HAP-1 (cell line): ENCODE measurements around the gene PFDN2.
A peak's percentile ranks its signal among the peaks of the same experiment; 100 is the strongest.

Experiments used
- DNase-seq, 2 experiments: peaks; one replicate each; pipeline ENCODE4 v3.0.0-alpha.2; 2016 to 2020; ENCODE audit warnings: low spot score in 2 of 2
- H3K27me3 ChIP-seq: fragments of 250-450 bp; sonication (Bioruptor Pico); 2 replicates; pipeline ENCODE4 v1.5.1; 2020; ENCODE audit warnings: low read depth, mild to moderate bottlenecking, moderate library complexity
- H3K36me3 ChIP-seq: fragments of 250-450 bp; sonication (Bioruptor Pico); replicated peaks from 2 replicates; pipeline ENCODE4 v1.5.1; 2020; ENCODE audit warnings: mild to moderate bottlenecking
- H3K4me1 ChIP-seq: fragments of 250-450 bp; sonication (Bioruptor Pico); 2 replicates; pipeline ENCODE4 v1.5.1; 2020; ENCODE audit warnings: mild to moderate bottlenecking
- H3K4me3 ChIP-seq: fragments of 250-450 bp; sonication (Bioruptor Pico); 2 replicates; pipeline ENCODE4 v1.5.1; 2020; ENCODE audit warnings: mild to moderate bottlenecking, moderate library complexity
- H3K9me3 ChIP-seq: fragments of 250-450 bp; sonication (Bioruptor Pico); 2 replicates; pipeline ENCODE4 v1.5.1; 2020; ENCODE audit warnings: mild to moderate bottlenecking, moderate library complexity
- in situ Hi-C: fragments of 300-500 bp; cut with MboI; formaldehyde crosslinking; loops from 3 replicates; pipeline ENCODE4 v1.14.3; 2020; ENCODE audit warnings: low sequenced_read_pairs, inconsistent platforms, mixed read lengths

Gene PFDN2

DNA sequence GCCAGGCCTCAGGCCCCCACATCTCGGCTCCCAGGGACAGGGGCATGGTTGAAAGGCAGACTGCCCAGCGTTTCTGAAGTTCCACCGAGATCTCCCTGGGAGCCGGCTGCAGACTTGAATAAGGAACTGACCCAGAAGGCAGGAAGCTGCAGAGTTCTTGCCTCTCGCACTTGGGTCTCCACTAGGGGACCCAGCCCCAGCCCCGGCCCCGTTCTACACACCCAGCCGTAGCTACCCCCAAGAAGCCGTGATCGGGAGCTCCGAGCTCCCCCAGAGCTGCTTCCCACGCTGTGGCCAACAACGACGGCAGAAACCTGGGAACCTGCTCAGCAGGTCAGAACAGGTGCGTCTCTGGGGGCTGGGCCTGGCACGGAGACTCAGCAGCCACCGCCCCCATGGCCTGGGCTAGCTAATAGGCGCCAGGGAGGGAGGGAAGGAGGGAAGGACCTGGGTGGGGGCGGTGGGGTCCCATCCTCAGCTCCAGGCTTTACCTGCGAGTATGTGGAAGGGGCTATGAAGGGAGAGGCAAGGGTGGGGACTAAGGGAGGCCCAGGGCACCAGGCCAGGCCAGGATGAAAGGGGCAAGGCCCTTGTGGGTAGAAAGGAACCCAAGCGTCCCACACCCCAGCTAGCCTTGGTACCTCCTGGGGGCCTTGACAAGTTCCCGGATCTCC is 28.4 kb downstream of the PFDN2 start, which contains the start of gene NECTIN4:
Gene NECTIN4 (minus strand): TSS at position 308 of the 674 bp plus-strand sequence. CDS start 262 bp downstream, at position 46.
- Histone ChIP-seq H3K27me3 (no peaks in the 10 kb centered on the region), H3K4me3 (no peak within 1 kb of the TSS), H3K36me3 (no peaks in the 10 kb centered on the region), H3K9me3 (no peaks in the 10 kb centered on the region), H3K4me1 (no peaks in the 10 kb centered on the region)
- in situ Hi-C loops: no loop called here
- no peak for DNase-seq

DNA sequence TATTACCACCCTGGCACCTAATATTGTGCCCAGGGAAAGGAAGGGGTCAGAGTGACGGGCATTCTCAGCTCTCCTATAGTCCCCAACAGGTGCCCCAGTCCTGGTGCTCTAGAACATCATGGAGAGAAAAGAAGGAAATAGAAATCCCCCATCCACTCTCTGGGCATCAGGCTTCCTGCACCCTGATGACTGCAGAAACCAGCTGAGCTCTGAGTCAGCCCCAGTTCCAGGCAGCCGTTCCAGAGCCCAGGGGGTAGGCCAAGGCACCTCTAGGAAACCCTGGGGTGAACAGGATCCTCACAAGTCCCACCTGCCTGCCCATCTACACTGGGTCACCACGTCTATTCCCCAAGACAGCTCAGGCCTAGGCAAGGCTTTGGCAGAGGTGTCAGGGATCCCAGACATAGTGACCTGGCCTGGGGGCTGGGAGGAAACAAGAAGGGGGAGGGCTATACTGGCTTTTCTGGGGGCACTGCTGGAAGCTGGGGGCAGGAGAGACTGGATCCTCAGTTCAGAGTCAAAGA is 29.2 kb downstream of the PFDN2 start:
- Histone ChIP-seq H3K4me3 (no peak overlapping the region), H3K4me1 (no peaks in the 10 kb centered on the region), H3K27me3 (no peaks in the 10 kb centered on the region), H3K36me3 (no peaks in the 10 kb centered on the region), H3K9me3 (no peaks in the 10 kb centered on the region)
- in situ Hi-C loops: no loop called here
- no peak for DNase-seq

DNA sequence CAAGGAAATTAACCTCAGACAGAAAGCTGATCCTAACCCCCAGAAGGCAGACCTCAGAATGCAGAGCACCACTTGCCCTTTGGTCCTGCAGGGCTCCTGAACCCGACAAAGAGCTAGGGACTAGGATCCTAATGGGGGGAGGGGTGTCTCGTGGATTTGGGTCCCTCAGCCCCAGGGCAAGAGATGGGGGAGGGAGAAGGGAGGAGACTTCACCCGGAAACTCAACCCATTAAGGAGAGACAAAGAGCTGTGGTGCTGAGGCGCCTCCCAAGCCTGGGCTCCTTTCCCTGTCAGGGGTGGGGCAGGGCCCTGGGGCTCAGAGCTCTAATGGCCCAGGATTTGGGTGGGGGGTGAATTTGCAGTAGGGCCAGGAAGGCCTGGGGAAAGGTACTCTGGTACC is 31.4 kb downstream of the PFDN2 start:
- no peaks in the 10 kb centered on the region for H3K4me1 ChIP-seq

DNA sequence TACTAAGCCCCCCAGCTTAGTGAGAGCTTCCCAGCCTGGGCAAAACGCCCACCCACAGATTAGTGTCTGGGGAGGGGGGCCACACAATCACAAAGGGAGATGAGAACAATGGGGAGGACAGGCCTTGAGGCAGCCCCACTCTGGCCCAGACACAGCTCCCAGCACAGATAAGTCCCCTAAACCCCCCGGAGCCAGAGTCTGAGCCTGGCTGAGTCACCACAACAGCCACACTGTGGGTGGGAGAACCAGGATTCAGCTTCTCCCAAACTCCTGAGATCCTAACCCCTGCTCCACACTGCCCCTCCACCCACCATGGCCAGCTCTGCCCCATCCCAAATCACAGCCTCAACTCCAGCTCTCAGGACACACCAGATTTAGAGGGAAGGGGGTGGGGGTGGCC is 32.7 kb downstream of the PFDN2 start:
- Histone ChIP-seq H3K4me3 (no peak overlapping the region), H3K27me3 (no peaks in the 10 kb centered on the region), H3K4me1 (peaks cover 6% of the 10 kb centered on the region), H3K9me3 (no peaks in the 10 kb centered on the region), H3K36me3 (no peaks in the 10 kb centered on the region)
- in situ Hi-C loops: no loop called here
- DNase-seq: no peak

More for the DNA sequence above, 31.4 kb downstream of the PFDN2 start:
- Histone ChIP-seq H3K36me3 (no peaks in the 10 kb centered on the region), H3K9me3 (no peaks in the 10 kb centered on the region), H3K27me3 (no peaks in the 10 kb centered on the region), H3K4me3 (no peak overlapping the region)
- DNase-seq: no peak
- in situ Hi-C loops: no loop called here

DNA sequence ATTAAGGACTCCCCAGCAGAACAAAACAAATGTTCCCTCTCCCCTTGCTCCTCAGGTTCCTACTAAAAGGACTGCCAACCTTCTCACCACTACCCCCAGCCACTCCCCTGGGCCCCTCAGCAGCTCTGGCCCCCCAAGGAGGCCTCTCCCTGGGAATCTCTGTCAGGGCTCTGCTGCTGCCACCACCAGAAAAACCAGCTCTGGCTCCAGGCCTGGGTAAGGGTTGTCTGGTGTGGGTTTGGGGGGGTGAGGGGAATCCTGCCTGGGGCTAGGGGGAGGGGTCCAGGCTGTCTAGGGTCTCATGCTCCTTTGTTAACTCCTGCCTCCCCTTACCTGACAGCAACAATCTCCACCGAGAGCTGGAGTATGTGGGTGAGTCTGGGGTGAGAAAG is 33.2 kb downstream of the PFDN2 start:
- no peaks in the 10 kb centered on the region for H3K27me3 ChIP-seq
- in situ Hi-C loops: no loop called here
- no peak for DNase-seq
- no peak overlapping the region for H3K4me3 ChIP-seq
- H3K36me3 ChIP-seq: no peaks in the 10 kb centered on the region
- no peaks in the 10 kb centered on the region for H3K9me3 ChIP-seq
- H3K4me1 ChIP-seq: peaks cover 8% of the 10 kb centered on the region

DNA sequence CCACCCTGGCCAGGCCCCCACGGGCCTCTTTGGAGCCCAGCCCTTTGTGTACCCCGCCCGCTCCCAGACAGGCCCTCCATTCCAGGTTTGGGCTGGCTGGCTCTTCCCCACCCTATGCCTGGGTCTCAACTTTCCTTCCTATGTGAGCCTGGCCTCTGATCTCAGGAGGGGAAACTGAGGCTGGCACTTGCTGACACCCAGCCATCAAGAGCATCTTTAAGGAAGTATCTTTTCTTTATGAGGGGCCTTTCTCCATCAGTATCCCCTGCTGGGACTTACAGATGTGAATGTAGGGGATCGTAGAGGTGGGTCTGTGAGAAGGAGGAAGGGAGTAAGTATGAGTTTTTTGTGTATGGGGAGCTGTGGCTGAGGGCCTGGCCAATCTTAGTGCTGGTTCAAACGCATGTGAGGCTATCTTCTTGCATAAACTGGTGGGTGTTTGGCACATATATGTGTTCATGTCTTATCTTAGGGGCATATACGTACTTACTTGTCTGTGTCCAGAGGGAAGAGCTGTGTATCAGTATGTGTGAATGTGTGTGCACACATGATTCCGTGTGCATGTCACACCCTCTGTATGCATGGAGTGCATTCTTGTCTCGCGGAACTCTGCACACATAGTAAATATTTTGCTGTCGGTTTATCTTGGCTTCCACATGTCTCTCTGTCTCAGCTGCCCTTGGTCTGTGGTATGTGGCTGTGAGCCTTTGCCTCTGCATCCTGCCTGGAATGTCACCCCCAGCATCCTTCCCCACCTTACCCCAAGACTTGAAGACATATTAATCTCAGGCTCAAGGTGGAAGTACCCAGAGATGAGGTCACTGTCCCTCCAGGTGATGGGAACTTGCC is 33.9 kb downstream of the PFDN2 start:
- in situ Hi-C loops: no loop called here
- DNase-seq: no peak
- H3K27me3 ChIP-seq: no peaks in the 10 kb centered on the region
- H3K4me1 ChIP-seq: peaks cover 8% of the 10 kb centered on the region
- no peak overlapping the region for H3K4me3 ChIP-seq
- no peaks in the 10 kb centered on the region for H3K36me3 ChIP-seq
- no peaks in the 10 kb centered on the region for H3K9me3 ChIP-seq

DNA sequence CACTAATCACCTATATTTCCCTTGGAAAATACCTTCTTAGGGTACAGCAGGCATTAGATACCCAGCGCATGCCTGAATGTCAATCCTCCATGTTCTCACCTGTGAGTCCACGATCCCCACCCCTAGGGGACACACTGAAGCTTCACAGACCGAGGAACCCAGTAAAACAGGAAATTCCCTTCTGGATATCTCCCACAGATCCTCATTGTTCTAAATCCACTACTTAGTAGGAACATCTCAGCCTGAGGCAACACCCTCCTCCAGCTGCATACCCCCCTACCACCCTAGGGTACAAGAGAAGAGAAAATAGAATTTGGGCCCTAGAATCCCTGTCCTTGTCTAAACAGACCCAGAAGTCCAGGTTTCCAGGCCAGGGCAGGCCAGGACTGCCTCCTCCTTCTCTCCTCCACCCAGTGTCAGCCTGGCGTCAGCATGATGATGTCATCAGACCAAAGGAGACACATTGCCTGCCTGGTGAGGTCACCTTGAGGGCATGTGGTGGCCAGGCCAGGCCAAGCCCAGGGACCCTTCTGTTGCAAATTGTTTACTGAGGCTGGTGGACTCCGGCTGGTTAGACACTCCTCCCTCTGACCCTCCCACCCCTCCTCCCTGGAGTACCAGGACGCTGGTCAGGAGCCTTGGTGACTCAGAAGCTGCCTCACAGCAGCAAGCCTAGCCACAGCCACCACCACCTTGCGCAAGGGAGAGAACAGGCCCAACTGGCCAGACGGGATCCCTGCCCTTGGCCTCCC is 34.7 kb downstream of the PFDN2 start:
- H3K4me1 ChIP-seq: peaks cover 8% of the 10 kb centered on the region
- no peak overlapping the region for H3K4me3 ChIP-seq
- in situ Hi-C loops: no loop called here
- no peaks in the 10 kb centered on the region for H3K9me3 ChIP-seq
- no peak for DNase-seq
- no peaks in the 10 kb centered on the region for H3K36me3 ChIP-seq
- H3K27me3 ChIP-seq: no peaks in the 10 kb centered on the region

DNA sequence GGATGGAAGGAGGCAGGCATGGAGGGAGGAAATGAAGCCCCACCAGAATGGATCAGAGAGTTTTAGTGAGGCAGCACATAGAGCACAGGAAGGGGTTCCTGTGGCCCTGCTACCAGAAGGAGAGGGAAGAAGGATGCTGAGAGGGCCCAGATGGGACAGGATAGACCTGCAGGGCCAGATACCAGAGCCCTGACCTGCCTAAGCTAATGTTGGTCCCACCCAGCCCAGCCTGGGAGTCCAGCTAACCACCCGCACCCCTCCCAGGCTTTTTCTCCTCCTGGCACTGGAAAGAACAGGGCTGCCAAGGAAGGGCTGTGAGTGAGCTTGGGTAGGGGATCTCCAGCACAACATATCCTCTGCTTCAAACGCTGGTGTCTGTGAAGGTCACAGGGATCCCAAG is 35.4 kb downstream of the PFDN2 start:
- Histone ChIP-seq H3K4me3 (no peak overlapping the region), H3K9me3 (no peaks in the 10 kb centered on the region), H3K27me3 (no peaks in the 10 kb centered on the region), H3K4me1 (peaks cover 8% of the 10 kb centered on the region), H3K36me3 (no peaks in the 10 kb centered on the region)
- in situ Hi-C loops: no loop called here
- no peak for DNase-seq

DNA sequence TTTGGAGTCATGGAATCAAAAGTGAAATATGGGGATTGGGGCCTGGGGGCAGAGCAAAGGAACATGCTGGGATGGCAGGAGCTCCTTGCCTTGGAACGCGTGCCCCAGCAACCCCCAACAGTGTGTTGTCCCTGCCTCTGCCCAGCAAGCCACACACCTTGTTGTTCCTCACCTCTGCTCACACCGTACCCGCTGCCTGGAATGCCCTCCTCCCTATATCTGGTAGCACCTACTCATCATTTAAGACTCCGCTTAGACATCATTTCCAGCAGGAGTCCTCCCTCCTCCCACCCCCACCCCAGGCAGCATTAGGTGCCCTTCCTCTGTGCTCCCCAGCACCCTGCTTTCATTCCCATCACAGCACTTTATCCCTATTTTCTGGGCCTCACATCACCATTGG is 36.3 kb downstream of the PFDN2 start:
- Histone ChIP-seq H3K27me3 (no peaks in the 10 kb centered on the region), H3K36me3 (no peaks in the 10 kb centered on the region), H3K4me3 (no peak overlapping the region), H3K4me1 (peaks cover 8% of the 10 kb centered on the region), H3K9me3 (no peaks in the 10 kb centered on the region)
- no peak for DNase-seq
- in situ Hi-C loops: no loop called here

DNA sequence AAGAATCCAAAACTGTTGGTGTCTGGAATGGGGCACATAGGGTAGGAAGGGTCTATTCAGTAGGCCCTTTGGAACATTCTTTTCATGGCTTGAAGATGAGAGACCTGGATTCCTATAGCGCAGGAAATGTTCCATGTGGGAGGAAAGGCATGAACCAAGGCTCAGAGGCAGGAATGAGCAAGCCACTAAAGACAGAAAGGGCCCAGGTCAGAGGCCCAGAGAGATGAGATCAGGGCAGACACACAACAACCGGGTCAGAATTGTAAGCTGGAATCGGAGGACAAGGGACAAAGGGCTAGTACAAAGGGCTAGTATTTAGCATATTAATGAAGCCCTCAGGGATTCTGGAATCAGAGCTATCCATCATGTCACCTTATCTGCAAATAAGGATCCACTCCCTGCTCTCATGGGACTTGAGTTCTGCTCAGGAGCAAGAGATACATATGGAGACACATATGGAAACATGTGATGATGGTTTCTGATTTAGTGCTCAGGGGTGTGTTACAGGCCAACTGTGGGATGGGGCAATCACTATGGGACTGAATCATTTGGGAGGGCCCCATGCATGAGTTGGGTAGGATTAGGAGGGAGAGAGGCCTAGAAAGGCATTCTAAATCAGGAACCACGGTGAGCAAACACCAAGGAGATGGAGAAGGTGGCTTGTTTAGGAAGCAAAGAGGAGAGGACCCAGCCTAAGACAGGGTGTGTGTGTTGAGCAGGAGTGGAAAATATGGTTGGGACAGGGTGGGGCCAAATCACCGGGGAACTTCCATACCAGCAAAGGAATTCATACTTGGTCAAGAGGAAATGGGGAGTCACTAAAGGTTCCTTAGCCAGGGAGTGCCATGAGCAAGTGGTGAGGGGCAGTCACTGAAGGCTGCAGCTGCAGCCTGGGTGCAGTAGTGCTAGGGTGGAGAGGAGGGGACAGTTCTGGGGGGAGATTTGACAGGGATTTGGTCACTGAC is 37.1 kb downstream of the PFDN2 start:
- in situ Hi-C loops: no loop called here
- H3K27me3 ChIP-seq: no peaks in the 10 kb centered on the region
- peak; percentile 51 to 53 for DNase-seq
- no peak overlapping the region for H3K4me3 ChIP-seq
- no peaks in the 10 kb centered on the region for H3K36me3 ChIP-seq
- H3K4me1 ChIP-seq: peaks cover 8% of the 10 kb centered on the region
- H3K9me3 ChIP-seq: no peaks in the 10 kb centered on the region

DNA sequence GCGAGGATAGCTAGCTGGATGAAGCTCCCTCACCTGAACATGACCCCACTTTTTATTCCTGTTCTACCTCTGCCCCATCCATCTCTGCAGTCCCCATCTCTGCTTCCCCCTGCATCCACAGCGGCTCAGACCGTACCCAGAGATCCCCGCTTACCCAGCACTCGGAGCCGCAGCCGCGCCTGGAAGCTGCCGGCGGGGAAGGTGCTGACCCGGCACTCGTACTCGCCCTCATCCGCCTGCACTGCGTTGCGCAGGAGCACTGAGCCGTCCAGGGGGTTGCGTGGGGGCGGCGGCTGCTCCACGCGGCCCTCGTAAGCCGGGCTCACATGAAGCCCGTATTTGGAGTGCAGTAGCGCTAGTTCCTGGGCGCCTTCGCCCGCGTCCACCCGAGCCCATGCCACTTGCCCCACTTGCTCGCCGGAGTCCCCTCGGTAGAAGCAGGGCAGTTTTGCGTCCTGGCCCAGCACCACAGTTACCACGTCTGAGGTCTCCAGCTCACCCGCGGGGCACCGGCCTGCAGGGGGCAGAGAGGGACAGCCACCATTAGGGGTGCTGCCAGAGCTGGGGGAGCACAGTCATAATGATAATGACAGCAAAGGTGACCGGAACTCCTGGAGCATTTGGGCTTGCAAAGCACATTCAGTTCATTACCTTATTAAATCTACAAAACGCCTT is 38.3 kb downstream of the PFDN2 start:
- Histone ChIP-seq H3K36me3 (no peaks in the 10 kb centered on the region), H3K27me3 (no peaks in the 10 kb centered on the region), H3K4me3 (no peak overlapping the region), H3K9me3 (no peaks in the 10 kb centered on the region), H3K4me1 (peaks cover 8% of the 10 kb centered on the region)
- DNase-seq: no peak
- in situ Hi-C loops: no loop called here

DNA sequence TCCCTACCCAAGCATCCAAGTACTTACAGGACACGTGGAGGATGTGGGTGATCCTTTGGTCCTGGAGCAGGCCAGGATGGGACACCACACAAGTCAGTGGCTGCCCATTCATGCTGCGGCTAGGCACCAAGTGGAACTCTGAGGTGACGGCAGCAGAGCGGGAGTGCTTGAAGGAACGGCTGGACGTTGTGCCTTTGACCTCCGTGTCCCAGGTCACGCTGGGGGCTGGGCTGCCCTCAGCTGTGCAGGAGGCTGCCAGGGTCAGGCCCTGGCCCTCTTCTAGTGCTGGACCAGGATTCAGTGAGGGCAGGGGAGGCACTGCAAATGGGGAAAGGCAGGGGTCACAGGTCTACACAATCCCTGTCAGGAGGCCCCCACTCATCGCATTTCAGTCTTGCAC is 40.4 kb downstream of the PFDN2 start:
- Histone ChIP-seq H3K4me3 (no peak overlapping the region), H3K27me3 (no peaks in the 10 kb centered on the region), H3K9me3 (no peaks in the 10 kb centered on the region), H3K4me1 (peaks cover 8% of the 10 kb centered on the region), H3K36me3 (no peaks in the 10 kb centered on the region)
- no peak for DNase-seq
- in situ Hi-C loops: no loop called here
